ENCODE measurements around the gene PHKB. TPM values are rescaled to one million over a fixed set of nuclear protein-coding genes. Genes with fewer than 3 reads are reported as not detected.

Gene PHKB
- polyA plus RNA-seq, 3 donors: 49.8 to 53.1 (median 50.8) TPM

- WGBS (ENCODE audit: insufficient coverage): 100% methylated on average over 2 of the region's 5 CpGs
- H3K27ac Mint-ChIP-seq: no peak overlapping the region
Observed at GRCh38 chr16:47724115-47724785, 263.1 kb downstream of the PHKB start.

GRCh38 chr16:47725188-47725695 lies 264.1 kb downstream of the PHKB start:
- no peaks in the 10 kb centered on the region for H4K20me1 ChIP-seq (ENCODE audit: insufficient read depth, low read length)
- H3K4me2 ChIP-seq (replicated peaks; ENCODE audit: extremely low read depth, low read length, poor library complexity, severe bottlenecking): no peak overlapping the region
- Mint-ChIP-seq H3K4me3 (no peak overlapping the region), H3K27ac (no peak overlapping the region), H3K9me3 (peaks cover 0 to 7% (median 0%) of the 10 kb centered on the region in 7 donors), H3K36me3 (no peaks in the 10 kb centered on the region), H3K27me3 (ENCODE audit: low read depth in 3 of 3) (peaks cover 2 to 7% (median 4%) of the 10 kb centered on the region in 3 donors), H3K4me1 (no peaks in the 10 kb centered on the region)
- H3K9me3 ChIP-seq (replicated peaks in 1 of 2; ENCODE audit: control insufficient read depth in 1 of 2, insufficient read depth in 1 of 2, low read length in 2 of 2): no peaks in the 10 kb centered on the region
- no peaks in the 10 kb centered on the region for H3K36me3 ChIP-seq (replicated peaks in 1 of 2; ENCODE audit: control insufficient read depth in 1 of 2, insufficient read depth in 2 of 2, low read length in 2 of 2)
- DNase-seq: no peak
- no peak overlapping the region for H3K4me3 ChIP-seq (replicated peaks in 1 of 3; ENCODE audit: low read depth in 2 of 3, low read length in 3 of 3)
- H3K9ac ChIP-seq (ENCODE audit: insufficient read depth, low read length, poor library complexity, severe bottlenecking): no peak overlapping the region
- no peaks in the 10 kb centered on the region for H3K79me2 ChIP-seq (ENCODE audit: insufficient read depth, low read length)
- intact Hi-C loops (cut with micrococcal nuclease): no loop called here
- WGBS (ENCODE audit: insufficient coverage): 93% methylated on average over 6 of the region's 9 CpGs
- no peaks in the 10 kb centered on the region for H3K27me3 ChIP-seq (ENCODE audit: control insufficient read depth in 2 of 2, insufficient read depth in 2 of 2, low read length in 2 of 2)
- TF ChIP-seq CTCF (IDR thresholded peaks at IDR 0.05): no peak
- H3K27ac ChIP-seq (ENCODE audit: low read depth in 1 of 2, low read length in 2 of 2): no peak overlapping the region
- no peak overlapping the region for H2AFZ ChIP-seq (ENCODE audit: insufficient read depth, low read depth, low read length, poor library complexity, severe bottlenecking)
- H3K4me1 ChIP-seq (ENCODE audit: control insufficient read depth in 1 of 2, insufficient read depth in 2 of 2, low read length in 2 of 2): no peaks in the 10 kb centered on the region

More at GRCh38 chr16:47724115-47724785, 263.1 kb downstream of the PHKB start:
- no peak for DNase-seq
- Histone ChIP-seq H4K20me1 (ENCODE audit: insufficient read depth, low read length) (no peaks in the 10 kb centered on the region), H3K36me3 (replicated peaks in 1 of 2; ENCODE audit: control insufficient read depth in 1 of 2, insufficient read depth in 2 of 2, low read length in 2 of 2) (no peaks in the 10 kb centered on the region), H3K79me2 (ENCODE audit: insufficient read depth, low read length) (no peaks in the 10 kb centered on the region), H3K9me3 (replicated peaks in 1 of 2; ENCODE audit: control insufficient read depth in 1 of 2, insufficient read depth in 1 of 2, low read length in 2 of 2) (no peaks in the 10 kb centered on the region), H2AFZ (ENCODE audit: insufficient read depth, low read depth, low read length, poor library complexity, severe bottlenecking) (no peak overlapping the region), H3K4me1 (ENCODE audit: control insufficient read depth in 1 of 2, insufficient read depth in 2 of 2, low read length in 2 of 2) (no peaks in the 10 kb centered on the region), H3K4me2 (replicated peaks; ENCODE audit: extremely low read depth, low read length, poor library complexity, severe bottlenecking) (no peak overlapping the region), H3K9ac (ENCODE audit: insufficient read depth, low read length, poor library complexity, severe bottlenecking) (no peak overlapping the region), H3K27me3 (ENCODE audit: control insufficient read depth in 2 of 2, insufficient read depth in 2 of 2, low read length in 2 of 2) (no peaks in the 10 kb centered on the region), H3K27ac (ENCODE audit: low read depth in 1 of 2, low read length in 2 of 2) (no peak overlapping the region), H3K4me3 (replicated peaks in 1 of 3; ENCODE audit: low read depth in 2 of 3, low read length in 3 of 3) (no peak overlapping the region)
- Mint-ChIP-seq H3K4me3 (no peak overlapping the region), H3K27me3 (ENCODE audit: low read depth in 3 of 3) (peaks cover 2 to 7% (median 4%) of the 10 kb centered on the region in 3 donors), H3K36me3 (no peaks in the 10 kb centered on the region), H3K4me1 (no peaks in the 10 kb centered on the region), H3K9me3 (peaks cover 0 to 7% (median 0%) of the 10 kb centered on the region in 7 donors)
- no peak for TF ChIP-seq CTCF (IDR thresholded peaks at IDR 0.05)
- intact Hi-C loops (cut with micrococcal nuclease): no loop called here

Measured in CD14-positive monocyte (primary cell).